IPS DF 6.9 (cell line): ENCODE data around the gene IFNK.

Experiments used
- DNase-seq: peaks from one replicate; pipeline ENCODE4 v3.0.0-alpha.2; 2013; ENCODE audit warnings: low read depth, low spot score
- H3K27ac ChIP-seq: one replicate; pipeline ENCODE4 v1.5.1; 2013; ENCODE audit warnings: low read length, control low read depth
- H3K27me3 ChIP-seq: 2 replicates; pipeline ENCODE4 v1.6.1; 2013; ENCODE audit warnings: mild to moderate bottlenecking, low read length; ENCODE audit not compliant: control insufficient read depth, insufficient read depth
- H3K36me3 ChIP-seq: 2 replicates; pipeline ENCODE4 v1.6.1; 2013; ENCODE audit warnings: low read length; ENCODE audit not compliant: control insufficient read depth, insufficient read depth
- H3K4me1 ChIP-seq: 2 replicates; pipeline ENCODE4 v1.6.1; 2013; ENCODE audit warnings: low read length; ENCODE audit not compliant: control insufficient read depth, insufficient read depth
- H3K4me3 ChIP-seq: 2 replicates; pipeline ENCODE4 v1.5.1; 2013; ENCODE audit warnings: mild to moderate bottlenecking, low read length
- H3K9me3 ChIP-seq: 2 replicates; pipeline ENCODE4 v1.6.1; 2013; ENCODE audit warnings: low read length, inconsistent platforms; ENCODE audit not compliant: control insufficient read depth, insufficient read depth
- WGBS: extraction: QIAGEN DNeasy Blood & Tissue Kit; methylation state at CpG from one replicate; pipeline ENCODE4 v1.1.7; 2013; ENCODE audit warnings: mixed read lengths, missing lambda C conversion rate; ENCODE audit not compliant: insufficient read length, insufficient coverage; 5-methylcytosine and 5-hydroxymethylcytosine counted together

The IFNK gene

DNA sequence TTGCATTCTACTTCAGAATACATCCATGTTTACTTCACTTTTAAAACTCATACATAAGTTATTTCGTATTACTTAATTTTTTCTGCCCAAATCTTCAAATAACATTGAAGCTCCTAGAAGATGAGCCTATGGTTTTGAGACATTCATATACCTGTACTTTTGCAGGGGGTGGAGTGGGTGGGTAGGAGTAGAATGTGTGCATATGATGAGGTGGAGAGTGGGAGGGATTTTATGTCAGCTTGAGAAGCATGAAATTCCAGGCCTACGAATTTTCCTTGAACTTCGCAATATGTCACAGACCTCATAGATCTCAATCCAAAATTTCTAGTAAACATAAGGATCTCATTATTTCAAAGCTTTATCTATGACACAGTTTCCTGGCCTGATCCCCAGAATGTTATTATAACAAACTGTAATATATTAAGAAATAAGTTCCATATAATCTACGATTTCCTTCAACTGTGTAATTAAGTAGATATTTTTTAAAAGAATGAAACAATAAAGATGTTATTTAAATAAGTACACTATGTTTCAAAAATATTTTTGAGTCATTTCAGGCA lies 25.2 kb downstream of the IFNK start:
- Histone ChIP-seq H3K4me3 (no peak overlapping the region), H3K9me3 (no peaks in the 10 kb centered on the region), H3K36me3 (no peaks in the 10 kb centered on the region; the same call in 1 of the 2 replicates), H3K27ac (no peak overlapping the region), H3K27me3 (no peaks in the 10 kb centered on the region), H3K4me1 (no peaks in the 10 kb centered on the region)
- WGBS: no CpG with 5 or more reads among the region's 4 CpGs
- DNase-seq: no peak

DNA sequence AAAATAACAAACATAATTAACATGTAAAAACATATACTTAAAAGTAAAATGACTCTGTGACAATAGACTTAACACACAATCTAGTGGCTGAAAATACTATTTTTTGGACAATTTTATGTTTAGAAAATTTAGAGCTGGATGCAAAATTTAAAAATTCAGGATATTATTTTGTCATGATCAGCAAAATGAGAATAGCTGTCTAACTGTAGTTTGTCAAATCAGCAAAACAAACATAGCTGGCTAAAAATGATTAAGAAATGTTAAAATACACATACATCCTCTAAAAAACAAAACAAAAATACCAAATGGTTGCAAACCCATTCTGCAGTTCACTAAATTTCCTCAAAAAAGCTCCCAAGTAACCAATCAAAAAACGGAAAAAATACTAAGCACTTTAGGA lies 30.6 kb downstream of the IFNK start:
- WGBS: no CpG with 5 or more reads among the region's 1 CpG
- H3K4me1 ChIP-seq: no peaks in the 10 kb centered on the region
- no peak overlapping the region for H3K27ac ChIP-seq
- no peak overlapping the region for H3K4me3 ChIP-seq
- H3K27me3 ChIP-seq: no peaks in the 10 kb centered on the region
- H3K36me3 ChIP-seq: peaks cover 3% of the 10 kb centered on the region; the same call in 1 of the 2 replicates
- H3K9me3 ChIP-seq: no peaks in the 10 kb centered on the region
- DNase-seq: no peak

DNA sequence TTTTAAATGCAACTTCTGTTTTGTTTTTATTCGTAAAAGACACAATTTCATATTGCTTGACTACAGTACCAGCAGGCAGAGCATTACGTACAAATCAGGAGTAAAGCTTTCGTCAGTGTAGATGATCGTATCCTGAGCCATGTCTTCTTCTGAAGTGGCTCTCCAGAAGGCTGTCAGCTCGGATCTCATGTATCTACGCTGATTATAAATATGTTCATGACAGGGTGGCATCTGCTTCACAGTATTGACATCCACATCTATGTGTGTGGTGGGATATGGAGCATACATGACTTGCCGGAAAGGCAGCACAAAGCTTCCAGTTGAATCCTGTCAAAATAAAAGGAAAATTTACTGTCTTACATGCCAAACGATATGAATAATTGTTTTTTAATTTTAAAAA lies 32.4 kb downstream of the IFNK start:
- Histone ChIP-seq H3K36me3 (peaks cover 3% of the 10 kb centered on the region; the same call in 1 of the 2 replicates), H3K9me3 (no peaks in the 10 kb centered on the region), H3K4me3 (no peak overlapping the region), H3K4me1 (no peaks in the 10 kb centered on the region), H3K27me3 (no peaks in the 10 kb centered on the region), H3K27ac (no peak overlapping the region)
- DNase-seq: no peak
- no CpG with 5 or more reads among the region's 8 CpGs for WGBS

DNA sequence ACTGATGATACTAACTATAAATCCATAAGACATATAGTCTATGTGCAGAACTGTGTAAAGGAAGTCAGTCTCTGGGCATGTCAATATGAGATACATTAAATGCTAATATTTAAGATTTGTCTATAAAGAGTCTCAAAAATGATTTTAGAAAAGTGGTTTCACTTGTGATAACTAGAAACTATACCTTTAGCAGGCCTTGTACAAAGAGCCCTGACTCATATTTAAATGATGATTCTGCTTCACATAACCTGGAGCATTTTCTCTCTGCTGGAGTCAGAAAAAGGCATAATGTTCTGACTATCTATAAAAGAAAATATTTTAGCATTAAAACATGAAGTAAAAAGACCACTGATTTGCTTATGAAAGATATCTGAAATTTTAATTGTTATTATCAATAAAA lies 34.2 kb downstream of the IFNK start:
- Histone ChIP-seq H3K27me3 (no peaks in the 10 kb centered on the region), H3K4me3 (no peak overlapping the region), H3K27ac (no peak overlapping the region), H3K36me3 (peaks cover 3% of the 10 kb centered on the region; the same call in 1 of the 2 replicates), H3K4me1 (no peaks in the 10 kb centered on the region), H3K9me3 (no peaks in the 10 kb centered on the region)
- no peak for DNase-seq

- Histone ChIP-seq H3K27me3 (no peaks in the 10 kb centered on the region), H3K36me3 (peaks cover 3% of the 10 kb centered on the region; the same call in 1 of the 2 replicates)
- no peak for DNase-seq
Measured at GRCh38 chr9:27560457-27560856, 36.4 kb downstream of the IFNK start.

DNA sequence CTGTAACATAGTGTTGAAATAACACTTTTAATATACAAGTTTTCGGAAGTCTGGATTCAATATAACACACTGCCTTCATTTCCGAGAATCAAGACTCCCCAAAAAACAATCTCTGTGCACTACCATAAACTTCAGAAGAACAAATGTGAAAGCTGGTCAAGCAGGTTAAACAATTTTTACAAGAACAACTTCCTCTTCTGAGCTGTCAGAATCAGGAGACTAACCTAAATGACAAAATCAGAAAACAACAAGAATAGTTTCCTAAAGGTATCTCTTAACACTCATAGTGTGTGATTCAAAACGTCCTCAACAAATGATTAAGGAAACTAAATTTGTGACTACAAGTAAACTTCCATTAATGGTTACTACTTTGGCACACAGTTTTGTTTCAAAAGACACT lies 37.6 kb downstream of the IFNK start:
- DNase-seq: no peak
- no peak overlapping the region for H3K27ac ChIP-seq
- H3K4me3 ChIP-seq: no peak overlapping the region
- no CpG with 5 or more reads among the region's 3 CpGs for WGBS
- H3K4me1 ChIP-seq: no peaks in the 10 kb centered on the region
- no peaks in the 10 kb centered on the region for H3K9me3 ChIP-seq
- H3K36me3 ChIP-seq: no peaks in the 10 kb centered on the region; the same call in 1 of the 2 replicates
- H3K27me3 ChIP-seq: no peaks in the 10 kb centered on the region

More at GRCh38 chr9:27560457-27560856, 36.4 kb downstream of the IFNK start:
- H3K4me3 ChIP-seq: no peak overlapping the region
- no peak overlapping the region for H3K27ac ChIP-seq
- H3K4me1 ChIP-seq: no peaks in the 10 kb centered on the region
- no peaks in the 10 kb centered on the region for H3K9me3 ChIP-seq

DNA sequence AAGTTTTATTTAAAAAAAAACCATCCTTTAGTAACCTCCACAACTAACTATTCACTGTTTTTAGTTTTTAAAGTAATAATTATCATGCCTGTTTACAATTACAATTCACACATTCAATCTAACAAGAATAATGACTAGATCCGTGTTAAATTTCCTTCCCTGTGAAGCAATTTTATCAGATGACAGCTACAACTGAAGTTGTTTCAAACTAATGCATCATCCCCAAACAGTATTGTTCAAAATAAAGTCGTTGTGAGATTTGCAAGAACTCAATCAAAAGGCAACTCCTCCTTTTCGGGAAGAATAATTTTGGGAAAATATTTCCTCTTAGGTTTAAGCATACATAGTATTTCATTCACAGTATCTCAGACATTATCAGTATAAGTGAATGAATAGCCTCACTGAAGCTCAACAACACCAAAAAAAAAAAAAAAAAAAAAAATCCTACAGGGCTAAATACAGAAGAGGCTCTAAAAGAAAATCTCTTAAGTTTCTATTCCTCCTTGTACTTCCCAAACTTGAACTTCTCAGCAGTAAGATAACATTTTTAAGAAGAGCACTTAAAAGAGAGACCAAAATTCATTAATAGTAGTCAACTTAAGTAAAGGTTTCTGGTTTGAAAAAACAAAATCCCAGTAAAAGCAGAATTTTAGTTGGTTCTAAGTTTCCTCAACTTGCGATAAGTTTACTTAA lies 39.8 kb downstream of the IFNK start:
- Histone ChIP-seq H3K36me3 (no peaks in the 10 kb centered on the region; the same call in 1 of the 2 replicates), H3K4me1 (no peaks in the 10 kb centered on the region), H3K27ac (no peak overlapping the region), H3K27me3 (no peaks in the 10 kb centered on the region), H3K4me3 (no peak overlapping the region), H3K9me3 (no peaks in the 10 kb centered on the region)
- no peak for DNase-seq
- WGBS: no CpG with 5 or more reads among the region's 4 CpGs

DNA sequence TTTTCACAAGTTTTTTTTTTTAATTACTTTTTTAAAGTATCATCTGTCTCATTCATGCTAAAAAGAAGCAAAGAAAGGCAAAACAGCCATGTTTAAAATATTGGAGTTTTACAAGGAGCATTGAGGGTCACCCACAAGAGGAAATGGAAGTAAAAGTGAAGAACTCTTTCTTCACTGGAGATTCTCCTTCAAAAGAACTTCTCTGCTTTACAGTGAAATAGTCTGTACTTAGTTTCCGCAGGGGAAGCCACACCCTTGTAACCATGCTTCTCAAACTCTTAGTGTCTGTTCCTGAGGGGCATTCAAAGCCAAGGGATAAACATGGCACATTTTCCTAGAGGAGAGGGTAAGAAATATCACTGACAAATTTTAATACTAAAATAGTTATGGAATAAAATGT lies 40.6 kb downstream of the IFNK start:
- no peak for DNase-seq
- no CpG with 5 or more reads among the region's 1 CpG for WGBS
- H3K9me3 ChIP-seq: no peaks in the 10 kb centered on the region
- no peaks in the 10 kb centered on the region for H3K27me3 ChIP-seq
- no peak overlapping the region for H3K4me3 ChIP-seq
- H3K4me1 ChIP-seq: no peaks in the 10 kb centered on the region
- H3K27ac ChIP-seq: no peak overlapping the region
- H3K36me3 ChIP-seq: no peaks in the 10 kb centered on the region; the same call in 1 of the 2 replicates

DNA sequence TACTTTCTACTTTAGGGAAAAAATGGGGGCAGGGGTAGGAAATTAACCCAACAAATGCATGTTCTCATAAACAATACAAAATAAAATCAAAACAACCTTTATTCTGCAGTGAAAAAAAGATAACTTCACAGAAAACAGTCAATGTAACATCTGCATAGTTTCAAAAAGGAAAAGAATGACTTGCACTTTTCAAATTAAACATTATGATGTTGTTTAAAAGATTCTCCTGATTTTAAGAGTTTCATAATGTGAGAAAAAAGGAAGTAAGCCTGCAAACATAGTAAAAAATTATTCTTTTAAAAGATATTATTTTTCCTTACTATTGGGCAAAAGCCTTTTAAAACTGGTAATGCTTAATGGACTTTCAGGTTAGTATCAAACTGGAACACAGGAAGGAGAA lies 41.6 kb downstream of the IFNK start:
- H3K9me3 ChIP-seq: no peaks in the 10 kb centered on the region
- H3K36me3 ChIP-seq: no peaks in the 10 kb centered on the region; the same call in 1 of the 2 replicates
- no peaks in the 10 kb centered on the region for H3K4me1 ChIP-seq
- no peaks in the 10 kb centered on the region for H3K27me3 ChIP-seq
- H3K4me3 ChIP-seq: no peak overlapping the region
- no peak overlapping the region for H3K27ac ChIP-seq
- no peak for DNase-seq

- Histone ChIP-seq H3K4me1 (no peaks in the 10 kb centered on the region), H3K27me3 (no peaks in the 10 kb centered on the region)
- no CpG with 5 or more reads among the region's 1 CpG for WGBS
Measured at GRCh38 chr9:27566118-27566517, 42.0 kb downstream of the IFNK start.

GRCh38 chr9:27569406-27569805 lies 45.3 kb downstream of the IFNK start:
- no peak overlapping the region for H3K4me3 ChIP-seq
- H3K27me3 ChIP-seq: no peaks in the 10 kb centered on the region
- H3K4me1 ChIP-seq: no peaks in the 10 kb centered on the region; the same call in 1 of the 2 replicates
- H3K27ac ChIP-seq: no peak overlapping the region
- WGBS: no CpG with 5 or more reads among the region's 2 CpGs
- no peak for DNase-seq
- no peaks in the 10 kb centered on the region for H3K9me3 ChIP-seq
- H3K36me3 ChIP-seq: no peaks in the 10 kb centered on the region; the same call in 1 of the 2 replicates

More at GRCh38 chr9:27566118-27566517, 42.0 kb downstream of the IFNK start:
- Histone ChIP-seq H3K27ac (no peak overlapping the region), H3K36me3 (no peaks in the 10 kb centered on the region; the same call in 1 of the 2 replicates), H3K9me3 (no peaks in the 10 kb centered on the region), H3K4me3 (no peak overlapping the region)
- DNase-seq: no peak
